Measurements from ENCODE around the gene VEPH1.

The VEPH1 gene

DNA sequence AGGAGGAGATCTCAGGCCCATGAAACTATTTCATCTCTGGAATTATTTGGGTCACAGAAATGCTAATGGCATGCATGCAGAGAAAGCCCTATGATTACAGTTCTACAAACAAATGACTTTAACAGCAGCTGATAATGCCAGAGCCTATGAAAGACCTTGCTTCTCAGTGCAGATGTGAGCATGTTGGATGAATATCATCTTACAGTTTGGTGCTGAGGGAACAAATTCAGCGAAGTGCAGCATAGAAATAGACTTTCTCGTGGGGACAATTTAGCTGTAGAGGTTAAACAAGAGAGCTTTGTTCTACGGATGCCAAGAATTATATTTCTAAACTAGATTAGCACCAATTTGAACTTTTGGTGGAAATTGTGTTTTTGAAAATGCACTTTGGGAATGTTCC, 38.9 kb downstream of the VEPH1 start:
- no peak for ATAC-seq (ENCODE audit: low read depth)
- no peaks in the 10 kb centered on the region for H3K36me3 ChIP-seq (ENCODE audit: low read depth)
- no peaks in the 10 kb centered on the region for H3K9me3 ChIP-seq (ENCODE audit: severe bottlenecking)
- no peak for DNase-seq (ENCODE audit: low spot score)
- TF ChIP-seq, protein P1, sequence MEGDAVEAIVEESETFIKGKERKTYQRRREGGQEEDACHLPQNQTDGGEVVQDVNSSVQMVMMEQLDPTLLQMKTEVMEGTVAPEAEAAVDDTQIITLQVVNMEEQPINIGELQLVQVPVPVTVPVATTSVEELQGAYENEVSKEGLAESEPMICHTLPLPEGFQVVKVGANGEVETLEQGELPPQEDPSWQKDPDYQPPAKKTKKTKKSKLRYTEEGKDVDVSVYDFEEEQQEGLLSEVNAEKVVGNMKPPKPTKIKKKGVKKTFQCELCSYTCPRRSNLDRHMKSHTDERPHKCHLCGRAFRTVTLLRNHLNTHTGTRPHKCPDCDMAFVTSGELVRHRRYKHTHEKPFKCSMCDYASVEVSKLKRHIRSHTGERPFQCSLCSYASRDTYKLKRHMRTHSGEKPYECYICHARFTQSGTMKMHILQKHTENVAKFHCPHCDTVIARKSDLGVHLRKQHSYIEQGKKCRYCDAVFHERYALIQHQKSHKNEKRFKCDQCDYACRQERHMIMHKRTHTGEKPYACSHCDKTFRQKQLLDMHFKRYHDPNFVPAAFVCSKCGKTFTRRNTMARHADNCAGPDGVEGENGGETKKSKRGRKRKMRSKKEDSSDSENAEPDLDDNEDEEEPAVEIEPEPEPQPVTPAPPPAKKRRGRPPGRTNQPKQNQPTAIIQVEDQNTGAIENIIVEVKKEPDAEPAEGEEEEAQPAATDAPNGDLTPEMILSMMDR (IDR thresholded peaks at IDR 0.05; ENCODE audit: poor library complexity, severe bottlenecking): no peak
- H3K4me3 ChIP-seq (ENCODE audit: severe bottlenecking): no peak overlapping the region
- no peaks in the 10 kb centered on the region for H3K4me1 ChIP-seq (ENCODE audit: insufficient read depth, poor library complexity, severe bottlenecking)
- no peak overlapping the region for H3K27ac ChIP-seq (ENCODE audit: poor library complexity, severe bottlenecking)
- H3K27me3 ChIP-seq (ENCODE audit: insufficient read depth, poor library complexity, severe bottlenecking): no peaks in the 10 kb centered on the region

DNA sequence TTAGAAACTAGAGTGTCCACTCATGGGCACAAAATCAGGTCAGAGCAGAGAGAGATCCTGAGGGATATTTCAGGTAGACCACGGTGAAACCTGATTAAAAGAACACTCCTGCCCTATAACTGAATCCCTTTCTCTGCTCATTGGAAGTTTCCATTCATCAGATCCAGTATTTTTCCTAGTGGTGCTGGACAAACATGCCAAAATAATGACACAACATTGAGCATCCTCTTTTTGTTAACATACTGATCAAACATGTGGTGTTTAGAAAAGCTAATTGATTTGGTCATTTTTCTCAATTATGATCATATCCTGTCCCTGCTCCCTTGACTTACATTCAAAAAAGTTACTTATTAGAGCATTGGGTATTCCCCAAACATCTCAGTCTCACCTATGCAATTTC, 39.4 kb downstream of the VEPH1 start:
- Histone ChIP-seq H3K27me3 (ENCODE audit: insufficient read depth, poor library complexity, severe bottlenecking) (no peaks in the 10 kb centered on the region), H3K27ac (ENCODE audit: poor library complexity, severe bottlenecking) (no peak overlapping the region), H3K4me1 (ENCODE audit: insufficient read depth, poor library complexity, severe bottlenecking) (no peaks in the 10 kb centered on the region), H3K36me3 (ENCODE audit: low read depth) (no peaks in the 10 kb centered on the region), H3K9me3 (ENCODE audit: severe bottlenecking) (no peaks in the 10 kb centered on the region), H3K4me3 (ENCODE audit: severe bottlenecking) (no peak overlapping the region)
- TF ChIP-seq, protein P1 (IDR thresholded peaks at IDR 0.05; ENCODE audit: poor library complexity, severe bottlenecking): no peak
- no peak for DNase-seq (ENCODE audit: low spot score)
- no peak for ATAC-seq (ENCODE audit: low read depth)

DNA sequence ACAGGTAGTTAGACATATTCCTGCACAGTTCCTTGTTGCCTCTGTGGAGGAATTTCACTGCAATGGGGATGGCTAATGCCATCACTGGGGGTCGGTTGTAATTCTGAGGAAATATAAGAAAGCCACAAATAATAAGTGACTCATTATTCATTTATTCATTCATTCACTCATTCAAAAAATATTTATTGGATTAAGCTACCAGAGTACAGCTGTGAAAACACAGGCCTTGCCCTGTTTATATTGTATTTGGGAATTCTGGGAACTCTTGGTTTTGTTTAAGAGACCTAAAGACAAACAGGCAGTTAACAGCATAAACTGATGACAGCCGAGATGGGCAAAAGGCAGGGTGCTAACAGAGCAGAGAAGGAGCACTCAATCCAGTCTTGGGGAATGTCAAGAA, 43.0 kb downstream of the VEPH1 start:
- Histone ChIP-seq H3K27ac (ENCODE audit: poor library complexity, severe bottlenecking) (no peak overlapping the region), H3K4me3 (ENCODE audit: severe bottlenecking) (no peak overlapping the region), H3K36me3 (ENCODE audit: low read depth) (no peaks in the 10 kb centered on the region), H3K27me3 (ENCODE audit: insufficient read depth, poor library complexity, severe bottlenecking) (no peaks in the 10 kb centered on the region), H3K9me3 (ENCODE audit: severe bottlenecking) (no peaks in the 10 kb centered on the region), H3K4me1 (ENCODE audit: insufficient read depth, poor library complexity, severe bottlenecking) (no peaks in the 10 kb centered on the region)
- TF ChIP-seq, protein P1 (IDR thresholded peaks at IDR 0.05; ENCODE audit: poor library complexity, severe bottlenecking): no peak
- DNase-seq (ENCODE audit: low spot score) (no peak), ATAC-seq (ENCODE audit: low read depth) (peak; percentile 41; the same call in 2 of the 3 replicates)

DNA sequence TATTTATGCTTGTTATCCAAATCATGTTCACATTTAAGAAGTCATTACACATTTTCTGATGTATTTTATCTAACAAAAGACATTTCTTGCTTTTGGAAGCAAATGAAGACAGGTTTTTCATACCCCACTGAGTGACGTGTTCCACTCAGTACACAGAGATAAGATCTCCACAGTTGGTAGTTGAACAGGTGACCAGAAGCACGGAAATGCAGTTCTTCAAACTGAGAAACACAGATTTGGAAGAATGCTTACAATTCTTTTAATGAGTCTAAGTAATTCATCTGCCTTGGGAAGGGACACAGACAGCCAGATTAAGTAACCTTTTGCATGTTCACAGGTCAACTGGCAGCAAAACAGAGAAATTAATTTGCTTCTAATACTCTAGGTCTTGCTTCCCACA, 43.5 kb downstream of the VEPH1 start:
- no peaks in the 10 kb centered on the region for H3K9me3 ChIP-seq (ENCODE audit: severe bottlenecking)
- no peak overlapping the region for H3K4me3 ChIP-seq (ENCODE audit: severe bottlenecking)
- H3K4me1 ChIP-seq (ENCODE audit: insufficient read depth, poor library complexity, severe bottlenecking): no peaks in the 10 kb centered on the region
- H3K27ac ChIP-seq (ENCODE audit: poor library complexity, severe bottlenecking): no peak overlapping the region
- ATAC-seq (ENCODE audit: low read depth) (no peak), DNase-seq (ENCODE audit: low spot score) (no peak)
- no peaks in the 10 kb centered on the region for H3K27me3 ChIP-seq (ENCODE audit: insufficient read depth, poor library complexity, severe bottlenecking)
- TF ChIP-seq, protein P1 (IDR thresholded peaks at IDR 0.05; ENCODE audit: poor library complexity, severe bottlenecking): no peak
- H3K36me3 ChIP-seq (ENCODE audit: low read depth): no peaks in the 10 kb centered on the region

DNA sequence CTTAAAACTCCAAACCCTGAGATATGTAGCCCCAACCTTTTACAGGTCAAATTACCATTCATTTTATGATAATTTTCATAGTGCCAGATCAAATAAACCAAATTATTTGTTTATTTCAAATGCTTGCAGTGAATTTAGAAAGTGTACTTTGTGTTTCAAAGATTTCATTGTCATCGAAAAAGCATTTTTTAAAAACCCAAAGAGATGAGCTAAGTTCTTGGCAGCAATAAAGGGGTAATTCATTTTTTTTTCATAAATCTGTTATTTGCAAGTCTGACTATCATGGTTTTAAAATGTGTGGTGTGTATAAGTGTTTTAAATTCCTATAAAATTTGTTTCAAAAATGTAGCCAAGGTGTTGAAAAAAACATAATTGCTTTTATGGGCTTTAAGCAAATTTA, 49.4 kb downstream of the VEPH1 start:
- Histone ChIP-seq H3K27me3 (ENCODE audit: insufficient read depth, poor library complexity, severe bottlenecking) (no peaks in the 10 kb centered on the region), H3K4me3 (ENCODE audit: severe bottlenecking) (no peak overlapping the region), H3K9me3 (ENCODE audit: severe bottlenecking) (no peaks in the 10 kb centered on the region), H3K27ac (ENCODE audit: poor library complexity, severe bottlenecking) (no peak overlapping the region), H3K36me3 (ENCODE audit: low read depth) (no peaks in the 10 kb centered on the region), H3K4me1 (ENCODE audit: insufficient read depth, poor library complexity, severe bottlenecking) (no peaks in the 10 kb centered on the region)
- DNase-seq (ENCODE audit: low spot score) (no peak), ATAC-seq (ENCODE audit: low read depth) (no peak)
- TF ChIP-seq, protein P1 (IDR thresholded peaks at IDR 0.05; ENCODE audit: poor library complexity, severe bottlenecking): no peak

All from RWPE2 (cell line).